K562 (cell line): ENCODE data around the gene NRF1. TPM values are rescaled to one million over a fixed set of nuclear protein-coding genes. Genes with fewer than 3 reads are reported as not detected.

ENCODE experiments used
- ETS2 ChIP-seq: IDR thresholded peaks from 2 replicates; pipeline ENCODE4 v1.6.1; 2016; ENCODE audit warnings: borderline replicate concordance, missing genetic modification characterization, mild to moderate bottlenecking, moderate library complexity, missing compliant biosample characterization; ENCODE audit not compliant: poor library complexity, severe bottlenecking
- FOXJ2 ChIP-seq: fragments of 200-800 bp; sonication (Bioruptor generic); IDR thresholded peaks from 2 replicates; pipeline ENCODE4 v1.6.1; 2016; ENCODE audit warnings: missing genetic modification characterization, missing compliant biosample characterization
- FOXK2 ChIP-seq, 2 experiments: fragments of 450-650 bp; IDR thresholded peaks in 1 of 2; conservative IDR thresholded peaks in 1 of 2; 2 replicates each; pipeline ENCODE4 v1.6.1; 2016; ENCODE audit warnings: low read depth in 2 of 2, mild to moderate bottlenecking in 1 of 2
- HOXB6 ChIP-seq: fragments of 250-450 bp; sonication (Bioruptor Pico); IDR thresholded peaks from 2 replicates; pipeline ENCODE4 v1.5.1; 2022; ENCODE audit warnings: mild to moderate bottlenecking, borderline replicate concordance
- KHSRP ChIP-seq: fragments of 450-650 bp; IDR thresholded peaks from 2 replicates; pipeline ENCODE4 v1.6.1; 2017
- MCM5 ChIP-seq: fragments of 450-650 bp; IDR thresholded peaks from 2 replicates; pipeline ENCODE4 v1.6.1; 2016; ENCODE audit warnings: low read depth
- NCOA2 ChIP-seq, 2 experiments: fragments of 450-650 bp; IDR thresholded peaks; 2 replicates each; pipeline ENCODE4 v1.6.1; 2018; ENCODE audit warnings: mild to moderate bottlenecking in 2 of 2, moderate library complexity in 1 of 2; ENCODE audit not compliant: partially characterized antibody in 2 of 2
- NKRF ChIP-seq: fragments of 450-650 bp; IDR thresholded peaks from 2 replicates; pipeline ENCODE4 v1.6.1; 2016; ENCODE audit warnings: borderline replicate concordance
- OTX1 ChIP-seq: fragments of 450-650 bp; formaldehyde crosslinking; IDR thresholded peaks from 2 replicates; pipeline ENCODE4 v1.4.0; 2022; ENCODE audit warnings: mild to moderate bottlenecking
- PHF21A ChIP-seq: fragments of 450-650 bp; IDR thresholded peaks from 2 replicates; pipeline ENCODE4 v1.6.1; 2017; ENCODE audit warnings: low read depth, borderline replicate concordance
- RCOR1 ChIP-seq, 2 experiments: IDR thresholded peaks; 2 replicates each; pipeline ENCODE4 v1.6.1; 2012; ENCODE audit warnings: low read depth in 2 of 2, low read length in 2 of 2, borderline replicate concordance in 1 of 2, improper control_type of control experiment in 1 of 2
- SIN3A ChIP-seq, 2 experiments: fragments of 150-350 bp in 1 of 2; IDR thresholded peaks; 2 replicates each; pipeline ENCODE4 v1.6.1; 2011 to 2016; ENCODE audit warnings: borderline replicate concordance in 2 of 2, low read depth in 2 of 2, low read length in 2 of 2, mild to moderate bottlenecking in 2 of 2, moderate library complexity in 2 of 2; ENCODE audit not compliant: control insufficient read depth in 1 of 2
- SRSF1 ChIP-seq: fragments of 200-400 bp; formaldehyde crosslinking; IDR thresholded peaks from 2 replicates; pipeline ENCODE4 v1.6.1; 2017; ENCODE audit warnings: mild to moderate bottlenecking, low read depth, low read length, moderate library complexity
- SRSF7 ChIP-seq: fragments of 200-400 bp; formaldehyde crosslinking; optimal IDR thresholded peaks from 2 replicates; pipeline ENCODE3; 2017; ENCODE audit warnings: mild to moderate bottlenecking, low read depth, low read length
- STAT5B ChIP-seq: fragments of 250-450 bp; sonication (Bioruptor Pico); IDR thresholded peaks from 2 replicates; pipeline ENCODE4 v1.8.0; 2021; ENCODE audit warnings: mild to moderate bottlenecking, inconsistent platforms
- TARDBP ChIP-seq: fragments of 450-650 bp; IDR thresholded peaks from 2 replicates; pipeline ENCODE4 v1.6.1; 2016
- ZBTB5 ChIP-seq: fragments of 450-650 bp; IDR thresholded peaks from 2 replicates; pipeline ENCODE4 v1.6.1; 2017; ENCODE audit warnings: antibody characterized with exemption
- ZFP91 ChIP-seq: sonication (generic); formaldehyde crosslinking; IDR thresholded peaks from 2 replicates; pipeline ENCODE4 v1.8.0; 2022; ENCODE audit warnings: mild to moderate bottlenecking, missing genetic modification reagents
- ZNF274 ChIP-seq: IDR thresholded peaks from 2 replicates; pipeline ENCODE4 v1.6.1; 2011; ENCODE audit warnings: low read depth, mild to moderate bottlenecking, low read length, moderate library complexity, borderline replicate concordance
- ZNF3 ChIP-seq: fragments of 250-450 bp; sonication (Bioruptor Pico); IDR thresholded peaks from 2 replicates; pipeline ENCODE4 v1.5.0; 2021; ENCODE audit warnings: mild to moderate bottlenecking, moderate library complexity
- ZNF707 ChIP-seq: fragments of 250-450 bp; sonication (Bioruptor Pico); conservative IDR thresholded peaks from 2 replicates; pipeline ENCODE4 v1.8.0; 2022; ENCODE audit warnings: inconsistent platforms, mild to moderate bottlenecking, moderate library complexity
- polyA plus RNA-seq, 8 experiments: library from polyadenylated mRNA; depleted of rRNA in 4 of 8; stranded (reverse) in 5 of 8; unstranded in 3 of 8; fragments of >200 nt; fragmentation: Nextera tagmentation in 2 of 8; fragmentation: Illumina TruSeq in 1 of 8; extraction: Ambion mirVana in 2 of 8; extraction: Trizol in 1 of 8; gene quantifications; 2 replicates each; pipeline versions ENCODE4 v1.2.1 to v1.2.3, GENCODE V29; 2011 to 2014; ENCODE audit warnings: inconsistent platforms in 1 of 8, missing spikeins in 1 of 8
- total RNA-seq, 7 experiments: library from RNA; depleted of rRNA in 6 of 7; stranded (reverse); fragments of >200 nt in 6 of 7; fragmentation: Illumina TruSeq in 2 of 7; extraction: Trizol in 2 of 7; gene quantifications; 2 replicates each; pipeline versions ENCODE4 v1.2.1 to v1.2.3, GENCODE V29; 2011 to 2021; ENCODE audit warnings: low replicate concordance in 1 of 7

Gene NRF1
- total and polyA plus RNA-seq, 9 of the 15 experiments (the other 6 are each of a cell fraction or from before 2014, with no cell fraction given): 8.6 to 28.8 (median 20.3) TPM

GRCh38 chr7:129779602-129780256, 168.2 kb downstream of the NRF1 start (continued):
- TF ChIP-seq SRSF7 (no peak), PHF21A (no peak), RCOR1 (IDR thresholded peaks at IDR 0.05; ENCODE audit: borderline replicate concordance in 1 of 2, low read depth in 2 of 2, low read length in 2 of 2) (no peak), FOXK2 (conservative IDR thresholded peaks at IDR 0.05 in 1 of 2, IDR thresholded peaks at IDR 0.05 in 1 of 2; ENCODE audit: low read depth in 2 of 2) (no peak), ZFP91 (CRISPR knock-in tag) (no peak), SIN3A (IDR thresholded peaks at IDR 0.05; ENCODE audit: borderline replicate concordance in 2 of 2, control insufficient read depth in 1 of 2, low read depth in 2 of 2, low read length in 2 of 2) (peak in 1 of 2 experiments; percentile 37; a peak in 1 of 4 replicates), ZNF707 (CRISPR knock-in tag) (no peak), ZNF274 (no peak), FOXJ2 (tag) (no peak), OTX1 (CRISPR knock-in tag) (no peak), KHSRP (no peak), NCOA2 (IDR thresholded peaks at IDR 0.05; ENCODE audit: partially characterized antibody in 2 of 2) (no peak), HOXB6 (CRISPR knock-in tag) (no peak), MCM5 (no peak), NKRF (no peak), ZNF3 (CRISPR knock-in tag) (no peak), STAT5B (CRISPR knock-in tag) (no peak), TARDBP (0 out of 2 replicates have a peak, but pooled peaks have one; percentile 35), SRSF1 (no peak), ETS2 (tag) (no peak), ZBTB5 (no peak)
